Fibroblast of skin of left biceps (primary cell): ENCODE measurements around the gene IPO5.

Experiments used
- DNase-seq, 2 experiments: peaks; one replicate each; pipeline ENCODE4 v3.0.0-alpha.2; 2013; ENCODE audit warnings: low read depth in 2 of 2

The IPO5 gene

GRCh38 chr13:97953376-97953970 lies at the start of gene IPO5:
IPO5 (plus strand) TSS chr13:97953675; CDS start chr13:97976697, 23,022 bp downstream.
- DNase-seq, result no peak

- DNase-seq, result no peak
These were observed 49.4 kb upstream of the IPO5 start for GRCh38 chr13:97904059-97904458.

DNA sequence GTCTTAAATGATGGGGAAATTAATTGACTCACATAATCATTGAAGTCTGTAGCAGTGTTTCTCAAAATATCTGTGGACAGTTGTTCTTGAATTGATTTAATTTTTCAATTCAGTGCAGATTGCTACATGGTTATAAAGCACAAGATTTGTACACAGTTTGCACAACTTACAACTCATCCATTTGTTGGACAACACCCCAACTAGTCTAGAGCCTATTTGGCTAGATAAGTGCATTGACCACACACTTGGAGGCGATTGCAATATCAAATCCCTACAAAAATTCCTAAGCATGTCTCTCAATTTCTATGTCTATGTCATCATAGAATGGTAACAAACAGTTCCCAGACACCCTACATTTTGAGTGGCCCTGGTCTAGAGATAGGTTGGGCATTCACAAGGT lies 48.0 kb upstream of the IPO5 start:
- DNase-seq, result no peak

DNA sequence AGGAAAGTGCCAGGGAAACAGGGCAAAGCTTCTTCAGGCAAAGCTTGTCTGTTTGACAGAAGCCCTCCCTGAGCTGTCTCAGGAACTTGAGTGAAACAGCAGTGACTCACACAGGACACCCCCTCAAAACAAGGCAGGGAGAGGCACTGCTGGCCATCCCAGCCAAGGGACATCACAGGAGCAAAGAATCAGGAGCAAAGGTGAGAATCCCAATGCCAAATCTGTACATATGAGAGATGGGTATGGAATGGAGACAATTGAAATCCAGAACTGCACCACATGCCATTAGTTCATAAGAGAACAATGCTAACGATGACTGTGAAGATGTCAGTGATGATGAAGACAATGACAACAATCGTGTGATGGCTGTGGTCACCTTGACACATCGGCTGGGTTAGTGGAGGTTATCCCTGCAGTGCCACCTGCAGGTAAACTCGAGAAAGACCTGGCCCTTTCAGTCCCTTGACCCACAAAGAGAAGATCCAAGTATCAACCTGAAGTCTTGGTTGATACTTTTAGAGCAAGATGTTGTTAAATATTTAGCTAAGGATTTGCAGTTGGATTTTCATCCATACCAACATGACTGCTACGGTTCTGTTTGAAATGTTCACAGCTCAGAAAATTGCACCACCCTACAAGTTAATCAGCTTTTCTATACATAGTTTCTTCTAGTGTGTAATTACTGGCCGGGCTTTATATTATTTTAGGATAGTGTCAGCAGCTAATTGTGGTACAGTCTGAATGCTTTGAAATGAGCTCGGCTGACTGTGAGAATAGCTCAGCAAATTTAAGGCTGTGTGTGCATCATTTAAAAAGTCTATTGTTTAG lies 42.0 kb upstream of the IPO5 start:
- no peak for DNase-seq

GRCh38 chr13:97912139-97912535 lies 41.3 kb upstream of the IPO5 start:
- DNase-seq, result no peak

GRCh38 chr13:97913206-97913605 lies 40.3 kb upstream of the IPO5 start:
- DNase-seq, result no peak

- DNase-seq, result no peak
These were observed 38.9 kb upstream of the IPO5 start for GRCh38 chr13:97914540-97914939.

DNA sequence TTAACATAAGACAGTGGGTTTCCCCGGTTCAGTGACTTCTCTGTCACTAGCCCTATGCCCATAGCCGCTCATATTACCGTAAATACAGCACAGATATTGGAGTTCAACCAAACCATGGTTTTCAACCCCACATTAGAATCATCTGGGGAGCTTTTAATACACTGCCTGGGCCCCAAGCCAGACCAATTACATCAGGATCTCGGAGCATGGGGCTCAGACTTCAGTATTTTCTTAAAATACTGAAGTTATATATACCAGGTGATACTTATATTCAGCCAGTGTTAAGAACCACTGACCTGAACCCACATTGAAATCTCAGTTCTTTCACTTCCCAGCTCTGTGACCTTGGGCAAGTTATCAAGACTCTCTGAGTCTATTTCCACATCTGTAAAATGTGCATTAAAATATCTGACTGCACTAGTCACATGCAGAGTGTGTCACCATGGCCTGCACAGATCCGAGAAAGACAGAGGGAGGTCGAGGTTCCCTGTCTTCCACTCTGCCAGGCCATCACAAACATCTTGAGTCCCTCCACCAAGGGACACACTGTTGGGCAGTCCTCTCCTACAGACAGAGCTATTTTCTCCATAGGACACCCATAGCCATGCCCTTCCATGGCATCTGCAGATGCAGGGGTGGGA lies 32.2 kb upstream of the IPO5 start:
- peak; percentile 36 to 64 for DNase-seq

GRCh38 chr13:97928301-97928700 lies 25.2 kb upstream of the IPO5 start:
- no peak for DNase-seq

DNA sequence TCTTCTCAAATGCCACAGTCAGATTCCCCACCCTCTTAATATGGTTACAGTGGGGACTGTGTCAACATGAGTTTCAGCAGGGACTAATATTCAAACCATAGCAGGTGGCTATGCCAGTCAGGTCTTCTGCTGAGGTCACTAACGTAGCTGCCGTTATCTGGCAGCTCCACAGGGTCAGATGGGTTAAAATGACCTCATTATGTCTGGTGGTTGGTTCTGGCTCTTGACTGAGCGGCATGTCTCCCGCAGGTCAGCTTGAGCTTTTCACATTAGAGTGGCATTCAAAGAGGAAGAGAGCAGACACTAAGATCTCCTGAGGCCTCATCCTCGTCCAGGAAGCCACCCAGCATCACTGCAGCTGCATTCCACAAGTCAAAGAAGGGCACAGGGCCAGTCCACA lies 21.4 kb upstream of the IPO5 start:
- no peak for DNase-seq

DNA sequence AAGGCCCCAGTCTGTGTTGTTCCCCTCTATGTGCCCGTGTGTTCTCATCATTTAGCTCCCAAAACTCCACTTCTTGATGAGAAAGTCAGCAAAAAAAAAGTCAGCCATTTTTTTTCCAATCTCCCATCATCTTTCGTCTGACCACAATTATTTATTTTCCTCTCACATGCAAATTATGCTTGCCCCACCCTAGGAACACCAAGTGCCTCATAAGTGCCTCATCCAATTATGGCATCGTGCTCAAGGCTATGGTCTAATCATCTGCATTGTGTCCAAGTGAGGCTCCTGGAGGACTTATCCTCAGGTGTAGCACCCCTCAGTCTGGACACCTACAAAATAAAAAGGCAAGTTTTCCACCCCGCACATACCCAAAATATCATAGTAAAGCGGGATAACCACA lies 20.8 kb upstream of the IPO5 start:
- DNase-seq, result no peak

DNA sequence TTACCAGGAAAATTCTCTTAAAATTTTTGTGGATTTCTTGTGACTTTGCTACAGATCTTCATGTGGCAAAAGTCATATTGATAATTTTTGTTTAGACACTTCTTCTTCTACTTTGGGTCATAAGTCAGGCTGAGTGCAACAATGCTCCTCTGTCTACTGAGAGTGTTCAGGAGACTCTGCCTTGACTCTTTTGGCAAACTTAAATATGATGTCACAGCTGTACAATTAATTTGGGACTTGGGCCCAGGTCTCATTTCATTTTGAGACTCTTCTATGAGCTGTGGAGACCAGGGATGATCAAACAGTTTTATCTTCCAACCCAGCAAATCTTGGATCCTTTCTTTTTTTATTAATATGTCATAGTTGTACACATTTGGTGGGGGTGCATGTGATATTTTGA lies 19.7 kb upstream of the IPO5 start:
- DNase-seq, result no peak

GRCh38 chr13:97934590-97934989 lies 18.9 kb upstream of the IPO5 start:
- no peak for DNase-seq

DNA sequence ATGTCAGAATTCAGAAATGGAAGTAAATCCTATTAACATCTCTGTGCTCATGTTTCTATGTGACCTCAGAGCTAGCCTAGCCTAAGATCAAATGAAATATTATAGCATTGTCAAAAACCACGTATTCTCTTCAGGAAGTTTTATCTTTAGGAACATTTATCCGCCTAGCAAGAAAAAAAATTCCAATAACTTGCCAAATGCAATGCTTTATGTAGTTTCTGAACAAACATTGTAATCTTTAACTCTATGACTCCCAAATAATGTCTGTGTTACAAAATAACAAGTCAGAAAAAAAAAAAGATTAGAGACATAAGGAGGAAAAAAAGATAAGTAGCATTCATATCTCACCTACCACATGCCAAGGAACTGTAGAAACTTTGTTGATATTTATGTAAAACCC lies 18.4 kb upstream of the IPO5 start:
- no peak for DNase-seq

- no peak for DNase-seq
These were observed 17.4 kb upstream of the IPO5 start for GRCh38 chr13:97936036-97936435.

GRCh38 chr13:97938706-97939475 lies 14.6 kb upstream of the IPO5 start:
- no peak for DNase-seq

- DNase-seq, result no peak
These were observed 9.0 kb upstream of the IPO5 start for GRCh38 chr13:97944396-97945029.

- peak in 1 of 2 experiments; percentile 23 for DNase-seq
These were observed 8.1 kb upstream of the IPO5 start for GRCh38 chr13:97945342-97945741.

- DNase-seq, result no peak
These were observed 7.6 kb upstream of the IPO5 start for GRCh38 chr13:97945792-97946419.

DNA sequence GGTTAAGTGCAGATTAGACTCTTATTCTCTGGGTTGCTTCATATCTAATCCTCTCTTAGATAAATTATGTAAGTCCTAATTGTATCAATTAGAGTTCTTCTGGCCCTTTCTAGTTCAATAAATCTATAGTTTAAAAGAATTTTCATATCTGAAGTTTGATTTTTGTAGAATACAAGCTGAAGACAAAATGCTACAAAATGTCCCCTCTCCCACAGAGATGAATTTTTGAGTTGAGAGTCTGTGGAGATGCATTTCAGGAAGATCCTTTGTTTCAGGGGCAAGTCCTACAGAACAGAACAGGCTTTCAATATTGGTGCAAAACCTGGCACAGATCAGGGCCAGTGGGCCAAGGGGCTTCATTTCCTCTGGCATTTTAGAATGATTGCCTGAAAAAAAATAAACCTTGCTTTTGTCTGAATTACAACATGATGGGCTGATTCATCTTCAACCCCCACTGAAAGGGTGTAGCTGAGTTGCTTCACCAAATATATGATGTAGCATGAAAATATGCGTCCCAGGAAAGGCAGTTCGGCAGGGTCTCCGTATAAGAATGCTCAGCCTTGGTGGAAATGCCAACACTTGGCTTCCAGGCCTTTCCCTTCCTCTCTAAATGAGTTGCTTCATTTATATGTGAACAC lies 6.4 kb upstream of the IPO5 start:
- peak; percentile 83 to 86 for DNase-seq

DNA sequence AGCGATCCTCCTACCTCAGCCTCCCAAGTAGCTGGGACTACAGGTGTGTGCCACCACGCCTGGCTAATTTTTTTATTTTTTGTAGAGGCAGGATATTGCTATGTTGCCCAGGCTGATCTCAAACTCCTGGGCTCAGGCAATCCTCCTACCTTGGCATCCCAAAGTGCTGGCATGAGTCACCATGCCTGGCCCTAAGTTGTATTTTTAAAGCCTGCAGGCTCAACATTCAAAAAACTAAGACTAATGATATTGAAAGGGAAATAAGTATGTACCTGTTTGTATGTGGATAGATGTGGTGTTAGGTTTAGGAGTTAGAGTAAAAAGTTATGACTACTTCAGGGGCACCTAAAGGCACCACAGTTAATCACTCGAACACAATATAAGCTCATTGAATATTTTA lies 5.4 kb upstream of the IPO5 start:
- DNase-seq, result no peak
